GM19099 (cell line): Measurements from ENCODE around the gene SLC6A8.

Source experiments
- POLR2A ChIP-seq: IDR thresholded peaks from 3 replicates; pipeline ENCODE4 v1.6.1; 2011; ENCODE audit warnings: low read depth; ENCODE audit not compliant: insufficient read length; ENCODE audit errors: extremely low read depth

Gene SLC6A8

GRCh38 chrX:153687121-153688039, at the start of gene SLC6A8:
Gene SLC6A8, plus strand, starts transcription at chrX:153687926. Its CDS starts 649 bp downstream, at chrX:153688575.
- TF ChIP-seq POLR2A: no peak

GRCh38 chrX:153638041-153638371, 49.7 kb upstream of the SLC6A8 start:
- TF ChIP-seq POLR2A: no peak

- TF ChIP-seq POLR2A: no peak
Measured at GRCh38 chrX:153638436-153639176, 49.1 kb upstream of the SLC6A8 start.

- no peak for TF ChIP-seq POLR2A
Measured at GRCh38 chrX:153639177-153640044, 48.3 kb upstream of the SLC6A8 start.

- no peak for TF ChIP-seq POLR2A
Measured at GRCh38 chrX:153640045-153640686, 47.6 kb upstream of the SLC6A8 start.

GRCh38 chrX:153640736-153641575, 46.8 kb upstream of the SLC6A8 start:
- no peak for TF ChIP-seq POLR2A

GRCh38 chrX:153641627-153642026, 46.1 kb upstream of the SLC6A8 start:
- TF ChIP-seq POLR2A: no peak

- no peak for TF ChIP-seq POLR2A
Measured at GRCh38 chrX:153642051-153642654, 45.6 kb upstream of the SLC6A8 start.

GRCh38 chrX:153642655-153643430, 44.9 kb upstream of the SLC6A8 start:
- TF ChIP-seq POLR2A: no peak

GRCh38 chrX:153643431-153644351, 44.0 kb upstream of the SLC6A8 start:
- no peak for TF ChIP-seq POLR2A

- TF ChIP-seq POLR2A: no peak
Measured at GRCh38 chrX:153644356-153645125, 43.2 kb upstream of the SLC6A8 start.
